Stimulated activated CD4-positive, alpha-beta T cell treated with anti-CD3 and anti-CD28 coated beads, Interleukin-4, amount 100 ng/mL, for 1 hour (primary cell): ENCODE results near the gene APOA1.

Experiments used
- DNase-seq: peaks from one replicate; pipeline ENCODE4 v3.0.0-alpha.2; 2020

Gene APOA1

GRCh38 chr11:116786966-116787365 lies 50.5 kb downstream of the APOA1 start:
- DNase-seq, result no peak

DNA sequence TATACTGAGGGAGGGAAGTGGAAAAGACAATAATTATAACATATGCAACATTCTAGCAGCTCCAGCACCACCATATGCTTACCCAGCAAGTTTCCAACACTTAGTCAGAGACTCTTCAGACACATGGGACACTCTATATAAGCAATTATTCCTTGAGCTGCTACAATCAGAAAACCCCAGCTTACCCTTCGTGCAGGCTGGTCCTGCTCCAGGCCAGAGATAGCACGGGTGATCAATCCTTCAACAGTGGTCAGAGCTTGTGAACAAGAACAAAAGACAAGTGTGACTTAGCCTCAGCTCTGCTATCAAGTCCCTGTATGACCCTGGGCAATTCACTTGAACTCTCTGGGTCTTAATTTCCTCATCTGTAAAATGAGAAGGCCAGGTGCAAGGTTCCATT lies 51.1 kb downstream of the APOA1 start:
- no peak for DNase-seq
